Measurements from ENCODE around the gene CD207. TPM values are rescaled to one million over a fixed set of nuclear protein-coding genes. Genes with fewer than 3 reads are reported as not detected.
"Not testable (repeated sequence)": the region's sequence is repeated elsewhere in the genome, so short reads cannot be mapped to it uniquely, and the experiment has no call there.

CD207 gene
- polyA plus RNA-seq (ENCODE audit: insufficient read length): 0.19 TPM

- no peak for DNase-seq (ENCODE audit: low read depth)
These were observed at the start of gene CD207 for GRCh38 chr2:70835643-70836042. CD207 (minus strand) TSS chr2:70835816; CDS start chr2:70835776, 40 bp downstream.

DNA sequence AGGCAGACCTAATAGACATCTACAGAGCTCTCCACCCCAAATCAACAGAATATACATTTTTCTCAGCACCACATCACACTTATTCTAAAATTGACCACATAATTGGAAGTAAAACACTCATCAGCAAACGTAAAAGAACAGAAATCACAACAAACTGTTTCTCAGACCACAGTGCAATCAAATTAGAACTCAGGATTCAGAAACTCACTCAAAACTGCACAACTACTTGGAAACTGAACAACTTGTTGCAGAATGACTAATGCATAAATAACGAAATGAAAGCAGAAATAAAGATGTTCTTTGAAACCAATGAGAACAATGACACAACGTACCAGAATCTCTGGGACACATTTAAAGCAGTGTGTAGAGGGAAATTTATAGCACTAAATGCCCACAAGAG lies 42.9 kb upstream of the CD207 start:
- DNase-seq (ENCODE audit: low read depth): not testable (repeated sequence)

GRCh38 chr2:70876138-70876537 lies 40.5 kb upstream of the CD207 start:
- DNase-seq (ENCODE audit: low read depth): not testable (repeated sequence)

DNA sequence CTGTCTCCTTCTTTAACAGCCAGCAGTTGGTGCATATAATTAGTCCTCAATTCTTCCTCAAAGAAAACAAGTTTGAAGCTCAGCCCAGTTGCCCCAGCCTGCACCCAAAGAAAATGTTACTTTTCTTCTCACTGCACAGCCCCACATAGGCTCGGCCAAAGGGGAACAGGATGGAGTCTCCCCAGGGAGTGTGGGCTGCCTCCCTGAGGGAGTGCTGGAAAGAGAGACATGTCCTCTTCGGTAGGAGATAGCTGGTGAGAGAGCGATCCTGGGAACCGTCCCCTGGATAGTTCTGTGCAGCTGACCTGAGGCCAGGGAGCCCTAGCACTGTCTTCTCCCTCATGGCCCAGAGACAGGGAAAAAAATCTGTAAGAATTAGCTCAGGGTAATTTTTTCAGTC lies 37.9 kb upstream of the CD207 start:
- DNase-seq (ENCODE audit: low read depth): no peak

DNA sequence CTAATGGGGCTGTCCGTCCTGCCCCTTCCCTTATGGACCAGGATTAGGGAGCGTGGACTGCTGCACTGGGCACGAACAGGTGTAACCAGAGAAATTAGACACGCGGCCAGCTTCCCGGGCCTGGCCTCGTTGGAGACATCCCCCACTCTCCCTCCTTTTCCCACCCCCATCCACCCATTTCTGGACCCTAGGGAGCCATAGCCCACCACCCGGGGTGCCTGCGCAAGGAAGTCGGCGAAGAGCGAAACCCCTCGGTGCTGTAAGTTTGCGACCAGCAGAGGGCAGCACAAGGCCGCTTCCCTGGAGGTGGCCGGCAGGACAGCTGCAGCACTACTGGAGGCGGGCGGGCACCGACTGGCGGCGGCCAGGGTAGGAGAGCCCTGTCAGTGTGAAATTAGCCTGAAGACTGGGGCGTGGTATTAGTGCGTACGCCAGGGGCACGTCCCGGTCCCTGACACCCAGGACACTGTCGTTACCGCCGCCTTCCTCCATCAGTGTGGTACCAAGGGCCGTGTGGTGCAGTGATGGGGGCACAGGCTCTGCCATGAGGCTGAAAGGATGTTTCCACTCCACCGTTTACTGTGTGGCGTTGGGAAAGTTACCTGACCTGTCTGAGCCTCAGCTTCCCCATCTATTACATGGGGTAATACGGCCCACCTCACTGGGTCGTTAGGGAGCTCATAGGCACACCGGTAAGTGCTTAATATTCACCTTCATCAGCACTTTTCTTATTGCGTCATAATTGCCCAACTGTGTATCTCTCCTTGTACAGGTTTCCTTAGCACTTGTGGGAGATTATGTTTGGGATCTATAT lies 36.0 kb upstream of the CD207 start:
- peak; percentile 29 for DNase-seq (ENCODE audit: low read depth)

- DNase-seq (ENCODE audit: low read depth): no peak
These were observed 35.2 kb upstream of the CD207 start for GRCh38 chr2:70870790-70871189.

DNA sequence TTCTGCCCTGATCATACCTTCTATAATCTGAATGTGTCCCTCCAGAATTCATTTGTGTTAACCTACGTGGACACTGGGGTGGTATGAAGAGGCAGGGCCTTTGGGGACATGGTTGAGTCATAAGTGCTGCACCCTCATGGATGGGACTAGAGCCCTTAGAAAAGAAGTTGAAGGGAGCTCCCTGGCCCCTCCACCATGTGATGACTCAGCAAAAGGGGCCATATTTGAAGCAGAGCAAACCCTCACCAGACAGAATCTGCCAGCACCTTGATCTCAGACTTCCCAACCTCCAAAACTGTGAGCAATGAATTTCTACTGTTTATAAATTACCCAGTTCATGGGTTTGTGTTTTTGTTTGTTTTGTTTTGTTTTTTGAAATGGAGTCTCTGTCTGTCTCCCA lies 33.4 kb upstream of the CD207 start:
- no peak for DNase-seq (ENCODE audit: low read depth)

- DNase-seq (ENCODE audit: low read depth): peak; percentile 38
These were observed 26.4 kb upstream of the CD207 start for GRCh38 chr2:70861777-70862625.

- DNase-seq (ENCODE audit: low read depth): no peak
These were observed 20.1 kb upstream of the CD207 start for GRCh38 chr2:70855667-70856066.

DNA sequence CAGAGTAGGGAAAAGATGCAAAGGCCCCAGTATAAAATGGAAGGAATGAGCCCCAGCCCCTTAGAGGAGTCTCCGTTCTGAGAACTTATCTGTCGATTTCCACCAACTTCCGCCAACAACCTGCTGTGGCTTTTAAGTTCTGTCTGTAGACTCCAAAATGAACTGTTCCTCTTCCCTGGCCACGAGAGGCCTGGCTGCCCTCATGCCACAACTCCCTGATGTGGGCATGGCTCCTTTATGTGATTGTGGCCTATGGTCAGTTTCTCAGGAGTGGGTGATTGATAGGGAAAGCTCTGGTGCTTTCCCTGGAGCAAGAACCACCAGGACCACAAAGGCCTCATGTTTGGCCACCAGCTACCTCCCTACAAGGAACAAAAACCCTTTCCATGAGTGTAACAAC lies 18.8 kb upstream of the CD207 start:
- DNase-seq (ENCODE audit: low read depth): no peak

GRCh38 chr2:70852824-70853223 lies 17.2 kb upstream of the CD207 start:
- no peak for DNase-seq (ENCODE audit: low read depth)

- no peak for DNase-seq (ENCODE audit: low read depth)
These were observed 16.1 kb upstream of the CD207 start for GRCh38 chr2:70851704-70852103.

- no peak for DNase-seq (ENCODE audit: low read depth)
These were observed 15.3 kb upstream of the CD207 start for GRCh38 chr2:70850925-70851324.

GRCh38 chr2:70842401-70842800 lies 6.8 kb upstream of the CD207 start:
- no peak for DNase-seq (ENCODE audit: low read depth)

DNA sequence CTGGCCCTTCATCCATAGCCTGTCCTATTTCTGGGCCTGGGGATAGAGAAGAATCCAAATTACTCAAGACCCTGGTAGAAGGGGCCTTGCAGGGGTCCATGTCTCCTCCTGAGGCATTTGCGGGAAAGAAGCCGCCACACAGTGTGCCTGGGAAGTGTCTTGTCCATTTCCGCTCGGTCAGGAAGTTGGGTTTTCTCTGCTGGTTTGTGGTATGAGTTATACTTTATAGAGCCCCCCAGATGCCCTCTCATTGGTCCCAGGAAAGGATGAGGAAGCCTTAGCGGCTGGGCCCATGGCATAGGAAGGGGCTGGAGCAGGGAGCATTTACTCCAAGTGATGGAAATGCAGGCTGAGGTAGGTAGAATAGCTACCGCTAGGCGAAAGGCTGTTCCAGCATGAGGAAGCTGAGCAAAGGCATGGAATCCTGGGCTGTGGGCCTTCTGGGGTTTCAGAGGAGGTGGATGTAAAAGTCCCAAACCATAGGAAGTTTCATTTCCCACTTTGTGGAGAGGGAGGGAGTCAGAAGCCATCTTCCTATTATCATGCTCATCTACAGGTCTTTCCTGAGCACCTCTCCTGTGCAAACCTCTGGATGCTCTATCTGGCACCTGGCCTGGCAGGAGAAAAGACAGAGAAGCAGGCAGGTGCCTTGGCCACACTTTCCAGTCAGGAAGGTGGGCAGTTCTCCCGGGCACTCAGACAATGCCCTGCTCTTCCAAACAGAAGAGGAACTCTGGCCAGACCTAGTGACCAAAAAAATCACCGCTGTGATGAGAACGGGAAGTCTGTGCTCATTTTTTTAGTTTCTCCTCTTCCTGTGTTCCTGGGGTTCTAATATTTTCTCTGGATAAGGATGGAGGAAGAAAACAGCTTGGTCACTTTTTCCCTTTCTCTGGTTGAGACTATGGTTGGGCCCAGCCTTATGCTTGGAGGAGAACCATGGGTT lies 2.6 kb upstream of the CD207 start:
- no peak for DNase-seq (ENCODE audit: low read depth)

GRCh38 chr2:70834881-70835280 lies 735 bp downstream of the CD207 start:
- DNase-seq (ENCODE audit: low read depth): no peak

DNA sequence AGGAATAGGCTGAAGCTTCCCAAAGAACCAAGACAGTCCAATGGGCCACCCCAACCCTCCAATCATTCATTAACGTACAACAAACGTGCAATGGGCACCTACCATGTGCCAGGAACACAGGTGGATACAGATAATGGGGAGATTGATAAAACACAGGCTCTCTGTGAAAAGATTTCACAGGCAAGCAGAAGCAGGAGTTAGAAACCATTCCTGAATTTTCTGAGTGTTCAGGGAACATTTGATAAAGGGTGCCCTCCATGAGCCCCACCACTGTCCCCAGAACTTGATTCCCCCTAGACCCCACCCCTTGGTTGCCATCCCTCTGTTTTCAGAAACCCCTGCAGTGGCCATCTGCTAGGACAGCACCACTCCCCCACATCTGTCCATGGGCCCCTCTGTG lies 1.5 kb downstream of the CD207 start:
- DNase-seq (ENCODE audit: low read depth): no peak

- no peak for DNase-seq (ENCODE audit: low read depth)
These were observed 2.4 kb downstream of the CD207 start for GRCh38 chr2:70833246-70833645.

DNA sequence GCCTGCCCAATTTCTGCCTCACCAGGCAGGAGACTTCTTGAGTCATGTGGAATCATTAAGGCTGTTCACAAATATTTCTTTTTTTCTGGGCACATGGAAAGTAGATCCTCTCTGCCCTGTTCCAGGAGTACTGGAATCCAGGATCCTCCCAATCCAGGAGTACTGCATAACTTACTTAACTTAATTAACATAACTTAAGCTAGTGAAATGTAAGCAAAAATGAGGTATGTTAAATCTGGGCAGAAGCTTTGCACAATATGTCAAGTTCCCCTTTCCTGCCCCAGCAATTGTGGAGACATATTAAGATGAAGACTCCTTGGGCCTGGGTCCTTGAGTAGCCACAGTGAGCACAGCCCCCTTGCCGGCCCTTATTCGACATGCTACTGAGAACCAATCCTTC lies 3.2 kb downstream of the CD207 start:
- DNase-seq (ENCODE audit: low read depth): no peak

DNA sequence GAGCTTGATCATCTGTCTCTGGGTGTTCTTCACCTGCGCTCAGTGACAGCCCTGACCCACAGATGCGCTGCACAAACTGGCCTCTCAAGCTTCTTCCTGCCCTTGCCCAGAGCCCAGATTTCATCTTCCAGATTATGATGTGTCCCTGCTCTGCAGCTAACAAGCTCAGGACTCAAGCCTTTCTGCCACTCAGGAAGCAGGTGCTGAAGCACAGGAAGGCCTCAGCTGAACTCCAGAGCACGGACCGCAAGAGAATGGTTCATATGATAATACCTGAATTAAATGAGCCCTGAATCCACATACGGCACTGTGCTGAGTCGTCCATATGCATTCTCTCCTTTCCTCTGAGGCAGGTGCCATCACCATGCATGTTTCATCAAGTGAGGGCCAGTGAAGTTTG lies 3.8 kb downstream of the CD207 start:
- DNase-seq (ENCODE audit: low read depth): no peak

- peak; percentile 29 for DNase-seq (ENCODE audit: low read depth)
These were observed 5.2 kb downstream of the CD207 start for GRCh38 chr2:70830366-70830765.

GRCh38 chr2:70829916-70830315 lies 5.7 kb downstream of the CD207 start:
- DNase-seq (ENCODE audit: low read depth): no peak
